Activated gamma-delta T cell (primary cell): ENCODE measurements around the gene SLC5A10.

Experiments used
- DNase-seq: peaks from one replicate; lab custom pipeline; 2025; lab: John Stamatoyannopoulos, UW

SLC5A10 gene

DNA sequence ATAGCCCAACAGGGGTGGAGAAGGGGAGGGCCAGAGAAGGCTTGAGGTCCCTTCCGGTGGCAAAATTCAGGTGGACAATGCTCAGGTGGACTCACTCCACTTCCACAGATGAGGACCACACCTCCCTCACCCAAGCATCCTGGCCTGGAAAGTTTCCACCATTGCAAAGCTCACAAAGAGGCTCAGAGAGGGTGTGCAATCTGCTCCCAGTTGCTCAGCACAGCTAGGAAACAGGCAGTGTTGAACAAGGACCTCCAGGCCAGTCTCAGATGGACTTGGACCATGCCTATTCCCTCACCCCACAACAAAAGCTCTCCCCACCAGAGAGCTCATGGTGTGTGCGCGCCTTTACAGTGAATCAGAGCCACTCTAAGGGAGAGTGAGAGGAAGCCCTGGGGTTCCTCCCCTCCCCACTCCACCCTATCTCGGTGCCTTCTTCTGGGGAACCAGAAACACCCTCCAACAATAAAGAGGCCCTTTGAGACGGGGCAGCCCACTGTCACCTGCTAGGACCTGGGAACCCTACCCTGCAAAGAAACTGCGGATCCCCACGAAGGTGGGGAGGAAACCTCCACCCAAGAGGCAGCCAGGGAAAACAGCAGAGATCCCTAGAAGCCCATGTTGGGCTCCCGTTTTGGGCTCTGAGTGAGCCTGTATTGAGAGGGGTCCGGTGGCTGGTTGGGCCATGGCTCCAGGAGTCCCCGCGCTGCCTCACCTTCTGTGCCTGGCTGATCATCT, 51.0 kb downstream of the SLC5A10 start:
- DNase-seq: no peak

DNA sequence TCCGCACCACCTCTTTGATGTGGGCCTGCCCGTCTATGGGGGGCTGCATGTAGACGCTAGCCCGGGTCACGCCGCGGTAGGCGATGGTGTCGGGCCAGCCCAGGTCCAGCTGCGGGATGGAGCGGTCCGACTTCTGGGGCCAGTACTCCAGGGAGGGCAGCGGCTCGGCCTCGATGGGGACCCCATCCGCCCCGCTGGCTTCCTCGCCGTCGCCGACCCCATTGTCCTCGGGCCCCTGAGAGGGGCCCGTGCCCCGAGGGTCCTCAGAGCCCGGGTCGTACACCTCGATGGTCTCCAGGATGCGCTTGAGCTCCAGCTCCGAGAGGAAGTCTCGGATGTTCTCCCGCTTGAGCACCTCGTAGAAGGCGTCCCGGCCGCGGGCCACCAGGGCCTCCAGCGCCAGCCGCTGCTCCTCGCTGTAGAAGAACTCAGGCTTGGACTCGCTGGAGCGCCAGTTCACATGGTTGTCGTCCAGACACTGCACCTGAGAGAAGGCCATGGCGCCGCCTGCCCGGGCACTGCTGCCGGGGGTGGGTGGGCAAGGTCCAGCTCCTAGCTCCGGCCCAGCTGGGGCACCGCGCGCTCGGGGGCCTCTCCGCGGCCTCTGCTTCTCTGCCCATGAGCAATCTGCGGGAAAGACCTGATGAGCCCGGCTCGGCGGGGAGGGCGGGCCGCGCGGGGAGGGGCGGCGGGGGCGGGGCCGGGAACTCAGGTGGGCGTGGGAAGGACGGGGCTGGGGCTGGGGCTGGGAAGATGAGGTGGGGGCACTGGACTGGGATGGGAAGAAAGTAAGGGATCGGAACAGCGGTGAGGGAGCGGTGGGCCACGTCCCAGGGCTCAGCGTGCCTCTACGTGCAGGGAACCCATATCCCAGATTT, 51.8 kb downstream of the SLC5A10 start:
- no peak for DNase-seq

DNA sequence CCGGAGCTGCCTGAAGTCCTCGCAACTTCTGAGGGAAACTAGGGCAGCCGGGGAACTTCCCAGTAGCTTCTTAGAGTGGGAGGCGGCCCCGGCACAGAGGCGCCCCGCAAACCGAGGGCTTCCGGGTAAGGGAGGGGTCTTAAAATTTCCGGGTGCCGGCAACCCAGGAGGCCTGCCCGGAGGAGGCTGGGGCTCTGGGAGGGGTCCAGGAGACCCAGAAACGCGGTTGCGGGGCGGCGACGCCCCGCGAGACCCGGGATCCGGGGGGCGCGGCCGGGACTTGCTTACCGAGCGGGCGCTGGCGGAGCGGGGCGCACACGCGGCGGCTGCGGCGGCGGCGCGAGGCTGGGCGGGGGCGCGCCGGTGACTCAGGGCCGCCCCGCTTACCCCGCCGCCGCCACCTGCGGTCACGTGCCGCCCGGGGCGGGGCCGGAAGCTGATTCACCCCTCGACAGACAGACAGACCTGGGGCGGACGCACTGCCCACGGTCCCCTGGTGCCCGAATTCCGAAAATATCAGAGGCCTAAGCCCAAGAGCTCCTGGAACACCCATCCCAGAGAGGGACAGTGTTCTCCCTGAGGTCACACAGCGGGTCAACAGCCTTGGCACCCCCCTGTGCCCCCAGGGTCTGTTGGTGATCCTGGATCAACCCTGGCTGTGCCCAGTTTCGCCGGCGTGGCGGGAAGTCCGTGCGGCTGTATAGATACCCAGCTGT, 52.6 kb downstream of the SLC5A10 start, which contains the start of gene FAM83G:
FAM83G (minus strand) TSS at position 344 of the 716 bp plus-strand sequence. CDS start 723 bp downstream, outside the sequence.
- peak; percentile 87 for DNase-seq

- DNase-seq: no peak
Measured at GRCh38 chr17:19005137-19005773, 53.3 kb downstream of the SLC5A10 start.

GRCh38 chr17:19005789-19006430, 53.9 kb downstream of the SLC5A10 start:
- no peak for DNase-seq

GRCh38 chr17:19006698-19007097, 54.7 kb downstream of the SLC5A10 start:
- DNase-seq: no peak

DNA sequence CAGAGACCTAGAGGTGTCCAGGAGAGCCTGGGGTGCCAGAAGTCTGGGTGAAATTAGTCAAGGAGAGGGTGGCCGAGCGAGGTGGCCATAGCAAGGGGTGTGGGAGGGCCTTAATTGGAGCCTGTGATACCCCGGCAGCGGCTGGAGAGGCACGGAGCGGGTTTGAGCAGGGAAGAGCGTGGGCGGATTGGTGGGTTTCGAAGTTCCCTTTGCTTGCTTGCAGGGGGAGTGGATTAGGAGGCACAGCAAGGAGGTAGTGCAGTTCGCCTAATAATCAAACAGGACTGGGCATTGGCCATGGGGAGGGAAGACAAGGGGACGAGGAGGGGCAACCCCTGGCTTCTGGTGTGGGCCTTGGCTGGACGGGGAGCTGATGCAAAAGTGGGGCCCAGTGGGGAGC, 58.0 kb downstream of the SLC5A10 start:
- DNase-seq: no peak

- DNase-seq: no peak
Measured at GRCh38 chr17:19010729-19011505, 59.0 kb downstream of the SLC5A10 start.

GRCh38 chr17:19011581-19011980, 59.6 kb downstream of the SLC5A10 start:
- DNase-seq: no peak

DNA sequence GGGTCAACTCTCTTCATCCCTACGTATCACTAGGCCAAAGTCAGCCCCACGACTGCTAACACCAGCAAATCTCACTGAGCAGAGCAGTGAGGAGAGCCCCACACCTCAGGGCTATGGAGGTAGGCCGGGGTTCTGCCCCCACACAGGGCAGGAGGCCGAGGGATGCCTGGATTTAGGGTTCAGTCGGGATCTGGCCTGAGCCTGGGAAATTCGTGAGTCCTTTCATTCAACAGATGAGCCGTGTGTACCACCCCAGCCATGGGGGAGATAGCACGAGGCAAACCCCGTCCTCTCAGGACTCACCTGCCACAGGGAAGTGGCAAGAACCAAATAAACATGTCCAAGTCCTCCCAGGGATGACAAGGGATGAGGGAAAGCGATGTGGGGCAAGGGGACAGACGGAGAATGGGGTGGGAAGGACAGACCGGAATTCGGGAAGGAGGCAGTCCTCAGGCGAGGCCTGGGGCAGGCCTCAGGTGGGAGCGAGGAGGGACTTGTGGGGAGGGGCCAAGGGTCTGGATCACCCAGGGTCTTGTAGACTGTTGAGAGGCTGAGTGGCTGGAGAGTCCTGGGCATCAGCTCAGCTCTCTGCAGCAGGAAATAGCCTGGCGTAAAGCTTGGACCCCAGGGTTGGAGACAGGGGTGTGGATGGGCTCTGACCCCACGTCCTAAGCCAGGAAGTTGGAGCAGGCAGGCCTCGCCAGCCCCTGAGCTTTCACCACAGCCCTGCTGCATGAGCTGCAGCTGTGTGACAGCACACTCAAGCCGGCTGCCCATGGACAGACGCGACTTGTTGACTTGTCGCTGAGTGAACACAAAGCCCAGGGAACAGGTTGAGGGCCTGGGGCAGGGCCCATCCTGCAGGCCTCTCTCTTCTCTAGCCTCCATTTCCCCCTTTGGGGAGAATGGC, 60.5 kb downstream of the SLC5A10 start:
- DNase-seq: no peak

DNA sequence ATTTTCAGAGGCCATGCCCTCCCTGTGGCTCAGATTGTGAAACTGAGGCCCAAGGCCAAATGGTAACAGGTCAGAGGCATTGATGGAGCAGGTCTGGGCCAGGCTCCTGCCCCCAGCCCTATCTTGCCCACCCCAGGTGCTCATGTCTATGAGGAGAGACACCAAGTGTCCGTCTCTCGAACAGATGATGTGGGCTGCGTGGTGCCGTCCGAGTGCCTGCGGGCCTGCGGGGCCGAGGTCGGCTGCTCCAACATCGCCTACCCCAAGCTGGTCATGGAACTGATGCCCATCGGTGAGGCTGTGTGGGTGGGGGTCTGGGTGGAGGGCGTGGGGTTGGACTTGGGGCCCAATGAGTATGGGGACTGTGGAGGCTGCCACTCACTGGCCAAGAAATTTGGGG, 61.3 kb downstream of the SLC5A10 start:
- DNase-seq: no peak

- DNase-seq: no peak
Measured at GRCh38 chr17:19013806-19014627, 62.1 kb downstream of the SLC5A10 start.

GRCh38 chr17:19014628-19015215, 62.8 kb downstream of the SLC5A10 start:
- no peak for DNase-seq

DNA sequence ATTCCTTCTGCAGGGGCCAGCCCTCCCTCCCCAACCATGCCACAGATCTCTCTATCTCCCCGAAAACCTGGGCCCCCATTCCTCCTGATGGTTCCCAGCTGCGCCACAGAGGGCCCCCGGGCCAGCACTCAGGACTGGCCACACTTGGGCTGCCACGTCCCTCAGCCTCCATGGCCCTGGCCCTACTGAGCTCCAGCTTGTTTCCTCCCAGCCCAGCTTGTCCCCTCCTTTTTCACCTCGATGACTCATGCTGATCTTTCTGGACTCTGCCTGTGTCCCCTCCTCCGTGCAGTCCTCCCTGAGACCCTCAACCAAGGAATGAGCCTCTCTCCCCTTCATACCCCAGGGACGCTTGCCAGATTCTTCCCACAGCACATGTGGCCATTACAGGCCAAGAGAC, 63.5 kb downstream of the SLC5A10 start:
- DNase-seq: no peak

GRCh38 chr17:19016297-19016696, 64.3 kb downstream of the SLC5A10 start:
- no peak for DNase-seq

- no peak for DNase-seq
Measured at GRCh38 chr17:19016881-19017280, 64.9 kb downstream of the SLC5A10 start.

- no peak for DNase-seq
Measured at GRCh38 chr17:19017401-19017800, 65.4 kb downstream of the SLC5A10 start.
